GM12891 (cell line): ENCODE results near the gene NPIPA1.
"Not testable (repeated sequence)": the region's sequence is repeated elsewhere in the genome, so short reads cannot be mapped to it uniquely, and the experiment has no call there.

ENCODE experiments used
- PAX5 ChIP-seq: IDR thresholded peaks from 2 replicates; pipeline ENCODE4 v1.6.1; 2011; ENCODE audit warnings: low read length, moderate library complexity, mild to moderate bottlenecking; ENCODE audit not compliant: insufficient read depth, severe bottlenecking
- POLR2A ChIP-seq: IDR thresholded peaks from 2 replicates; pipeline ENCODE4 v1.6.1; 2011; ENCODE audit warnings: low read depth, low read length, control low read depth
- POLR2AphosphoS5 ChIP-seq: IDR thresholded peaks from 2 replicates; pipeline ENCODE4 v1.6.1; 2011; ENCODE audit warnings: low read depth, low read length, control low read depth
- SPI1 ChIP-seq: IDR thresholded peaks from 2 replicates; pipeline ENCODE4 v1.6.1; 2011; ENCODE audit warnings: low read depth, low read length, control low read depth
- TAF1 ChIP-seq: IDR thresholded peaks from 2 replicates; pipeline ENCODE4 v1.6.1; 2011; ENCODE audit warnings: low read depth, low read length, control low read depth

- not testable (repeated sequence) for TF ChIP-seq POLR2AphosphoS5, PAX5, SPI1, POLR2A, TAF1
Observed at GRCh38 chr16:14969795-14970194, 32.6 kb downstream of the NPIPA1 start.
